ENCODE measurements around the gene TTC28. TPM values are rescaled to one million over a fixed set of nuclear protein-coding genes. Genes with fewer than 3 reads are reported as not detected.
A peak's percentile ranks its signal among the peaks of the same experiment; 100 is the strongest.

The TTC28 gene
- total and polyA plus RNA-seq, 7 donors: 1.2 to 12.1 (median 3.5) TPM

DNA sequence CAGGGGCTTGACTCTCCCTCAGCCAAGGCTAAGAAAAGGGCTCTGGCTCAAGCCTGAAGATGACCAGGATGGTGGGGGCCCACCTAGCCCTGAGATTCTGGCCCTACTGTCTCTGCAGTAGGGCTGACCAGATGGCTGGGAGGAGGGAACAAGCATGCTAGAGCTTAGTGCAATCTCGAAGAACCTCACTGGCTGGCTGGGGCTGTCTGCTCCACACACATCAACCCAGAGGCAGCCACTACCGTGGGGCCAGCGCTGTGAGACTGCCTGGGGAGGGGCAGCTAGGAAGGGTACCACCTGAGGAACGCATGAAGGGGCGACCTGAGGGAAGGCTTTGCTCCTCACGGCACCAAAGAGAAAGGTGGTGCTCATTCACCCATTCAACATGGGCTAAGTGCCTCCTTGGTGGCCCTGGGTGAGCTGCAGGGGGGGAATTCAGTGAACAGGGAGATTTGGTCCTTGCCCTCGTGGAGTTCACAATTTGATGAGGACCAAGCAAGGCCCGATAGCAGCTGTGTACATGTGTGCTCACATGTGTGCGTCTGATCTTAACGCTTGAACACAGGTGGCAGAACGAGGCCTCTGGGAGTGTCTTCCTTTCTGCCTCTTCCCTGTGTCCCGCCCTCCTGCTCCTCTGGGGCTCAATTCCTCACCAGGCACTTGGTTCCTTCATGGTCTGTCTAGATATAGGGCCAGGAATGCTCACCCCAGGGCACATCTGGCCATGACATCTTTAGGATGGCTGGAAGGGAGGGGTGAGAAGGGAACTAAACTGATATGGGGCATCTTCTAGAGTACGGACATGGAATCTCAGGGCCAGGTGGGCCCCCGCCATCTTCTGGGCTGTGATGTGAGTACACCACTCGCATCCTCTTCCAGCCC, 658.3 kb downstream of the TTC28 start:
- DNase-seq: no peak
- H3K27ac ChIP-seq: no peak overlapping the region
- no peaks in the 10 kb centered on the region for H3K36me3 ChIP-seq (ENCODE audit: insufficient read depth in 1 of 2, low read depth in 1 of 2)
- 89 to 91% (median 89%) methylated on average over 15 of the region's 15 CpGs for WGBS, 3 donors
- intact Hi-C loops (cut with DNase I): loop anchor here (2.0 to 10.0 kb wide), 4 partner anchors 93 to 573 kb away; no protein-coding TSS in a partner anchor
- H3K27me3 ChIP-seq (ENCODE audit: insufficient read depth in 3 of 3, low read length in 2 of 3): no peaks in the 10 kb centered on the region
- no peak overlapping the region for H3K4me3 ChIP-seq
- H3K4me1 ChIP-seq: peaks cover 60% of the 10 kb centered on the region
- ATAC-seq: no peak
- TF ChIP-seq, protein P1, sequence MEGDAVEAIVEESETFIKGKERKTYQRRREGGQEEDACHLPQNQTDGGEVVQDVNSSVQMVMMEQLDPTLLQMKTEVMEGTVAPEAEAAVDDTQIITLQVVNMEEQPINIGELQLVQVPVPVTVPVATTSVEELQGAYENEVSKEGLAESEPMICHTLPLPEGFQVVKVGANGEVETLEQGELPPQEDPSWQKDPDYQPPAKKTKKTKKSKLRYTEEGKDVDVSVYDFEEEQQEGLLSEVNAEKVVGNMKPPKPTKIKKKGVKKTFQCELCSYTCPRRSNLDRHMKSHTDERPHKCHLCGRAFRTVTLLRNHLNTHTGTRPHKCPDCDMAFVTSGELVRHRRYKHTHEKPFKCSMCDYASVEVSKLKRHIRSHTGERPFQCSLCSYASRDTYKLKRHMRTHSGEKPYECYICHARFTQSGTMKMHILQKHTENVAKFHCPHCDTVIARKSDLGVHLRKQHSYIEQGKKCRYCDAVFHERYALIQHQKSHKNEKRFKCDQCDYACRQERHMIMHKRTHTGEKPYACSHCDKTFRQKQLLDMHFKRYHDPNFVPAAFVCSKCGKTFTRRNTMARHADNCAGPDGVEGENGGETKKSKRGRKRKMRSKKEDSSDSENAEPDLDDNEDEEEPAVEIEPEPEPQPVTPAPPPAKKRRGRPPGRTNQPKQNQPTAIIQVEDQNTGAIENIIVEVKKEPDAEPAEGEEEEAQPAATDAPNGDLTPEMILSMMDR (IDR thresholded peaks at IDR 0.05): no peak
- H3K9me3 ChIP-seq: no peaks in the 10 kb centered on the region

DNA sequence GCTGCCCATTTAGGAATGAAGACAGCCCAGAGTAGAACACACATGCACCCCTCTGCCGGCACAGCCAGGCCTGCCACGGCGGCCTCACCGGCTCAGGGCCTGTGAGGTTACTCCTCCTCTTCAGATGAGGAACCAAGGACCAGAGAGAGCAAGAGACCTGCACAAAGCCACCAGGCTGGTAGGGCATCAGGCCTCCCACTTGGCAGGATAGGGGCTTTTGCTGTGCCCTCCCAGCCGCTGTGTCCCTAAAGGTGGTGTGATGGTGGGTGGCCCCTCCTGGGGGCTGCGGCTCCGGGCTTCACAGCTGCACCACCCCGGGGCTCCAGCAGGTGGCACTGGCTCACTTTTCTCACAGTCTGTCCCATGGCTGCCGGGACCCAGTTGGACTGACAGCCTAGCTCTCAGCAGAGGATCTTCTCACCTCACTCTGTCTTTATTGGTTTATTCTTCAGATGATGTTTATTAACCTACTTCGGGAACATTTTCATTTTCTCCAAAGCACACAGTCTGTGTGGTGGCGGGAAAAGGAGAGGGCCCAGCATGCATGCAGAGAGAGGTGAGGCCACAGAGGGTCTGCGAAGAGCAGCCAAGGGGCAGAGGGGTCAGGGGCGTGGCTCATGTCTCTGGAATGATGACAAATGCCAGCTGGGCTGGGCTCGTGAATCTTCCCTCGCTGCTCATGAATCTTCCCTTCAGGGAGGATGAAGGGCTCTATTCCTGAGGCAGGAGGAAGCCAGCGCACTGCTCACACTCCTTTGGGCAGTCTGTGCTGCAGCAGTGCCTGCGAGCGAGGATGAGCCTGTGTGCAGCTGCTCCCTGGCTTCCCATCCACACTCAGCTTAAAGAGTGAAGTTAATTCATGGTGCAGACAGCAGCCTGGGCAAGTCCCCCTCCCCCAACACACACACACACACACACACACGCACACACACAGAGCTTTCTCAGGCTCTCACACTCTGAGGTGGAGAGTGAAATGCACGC, 659.5 kb downstream of the TTC28 start:
- H3K4me3 ChIP-seq: no peak overlapping the region
- 39 to 44% (median 39%) methylated on average over 19 to 20 of the region's 20 CpGs for WGBS, 3 donors
- H3K36me3 ChIP-seq (ENCODE audit: insufficient read depth in 1 of 2, low read depth in 1 of 2): no peaks in the 10 kb centered on the region
- no peaks in the 10 kb centered on the region for H3K27me3 ChIP-seq (ENCODE audit: insufficient read depth in 3 of 3, low read length in 2 of 3)
- intact Hi-C loops (cut with DNase I): loop anchor here (2.0 to 10.0 kb wide), 4 partner anchors 95 to 575 kb away; no protein-coding TSS in a partner anchor
- H3K9me3 ChIP-seq: no peaks in the 10 kb centered on the region
- H3K4me1 ChIP-seq: peaks cover 48% of the 10 kb centered on the region
- peak overlapping the region; percentile 91 for H3K27ac ChIP-seq
- DNase-seq: peak; percentile 82 to 90
- ATAC-seq: peak; percentile 71 to 82 (median 73)
- TF ChIP-seq, protein P1 (IDR thresholded peaks at IDR 0.05): peak; percentile 97

DNA sequence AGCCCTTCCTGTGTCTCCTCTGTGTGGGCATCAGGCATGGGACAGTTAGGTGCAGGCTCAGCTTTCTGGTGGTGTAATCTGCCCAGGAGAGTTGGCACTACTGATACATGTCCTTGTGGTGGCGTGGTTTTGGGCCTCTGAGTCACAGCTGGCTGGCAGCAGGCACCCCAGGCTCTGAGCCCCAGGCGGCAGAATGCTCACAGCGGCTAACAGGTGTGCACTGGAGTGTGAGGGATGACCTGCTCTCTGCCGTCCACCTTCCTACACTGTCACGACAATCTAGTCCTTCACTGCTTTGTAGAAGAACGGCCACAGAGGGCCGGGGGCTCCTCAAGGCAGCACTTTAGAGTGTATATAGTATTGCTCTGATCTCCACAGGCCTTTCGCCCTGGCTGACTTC, 660.3 kb downstream of the TTC28 start:
- ATAC-seq (peak; percentile 91 to 94 (median 93)), DNase-seq (peak; percentile 78 to 93)
- H3K36me3 ChIP-seq (ENCODE audit: insufficient read depth in 1 of 2, low read depth in 1 of 2): no peaks in the 10 kb centered on the region
- no peaks in the 10 kb centered on the region for H3K9me3 ChIP-seq
- no peak overlapping the region for H3K4me3 ChIP-seq
- peak overlapping the region; percentile 91 for H3K27ac ChIP-seq
- intact Hi-C loops (cut with DNase I): no loop called here
- TF ChIP-seq, protein P1 (IDR thresholded peaks at IDR 0.05): no peak
- no peaks in the 10 kb centered on the region for H3K27me3 ChIP-seq (ENCODE audit: insufficient read depth in 3 of 3, low read length in 2 of 3)
- WGBS, 3 donors: 44 to 66% (median 46%) methylated on average over 8 of the region's 8 CpGs
- peaks cover 41% of the 10 kb centered on the region for H3K4me1 ChIP-seq

DNA sequence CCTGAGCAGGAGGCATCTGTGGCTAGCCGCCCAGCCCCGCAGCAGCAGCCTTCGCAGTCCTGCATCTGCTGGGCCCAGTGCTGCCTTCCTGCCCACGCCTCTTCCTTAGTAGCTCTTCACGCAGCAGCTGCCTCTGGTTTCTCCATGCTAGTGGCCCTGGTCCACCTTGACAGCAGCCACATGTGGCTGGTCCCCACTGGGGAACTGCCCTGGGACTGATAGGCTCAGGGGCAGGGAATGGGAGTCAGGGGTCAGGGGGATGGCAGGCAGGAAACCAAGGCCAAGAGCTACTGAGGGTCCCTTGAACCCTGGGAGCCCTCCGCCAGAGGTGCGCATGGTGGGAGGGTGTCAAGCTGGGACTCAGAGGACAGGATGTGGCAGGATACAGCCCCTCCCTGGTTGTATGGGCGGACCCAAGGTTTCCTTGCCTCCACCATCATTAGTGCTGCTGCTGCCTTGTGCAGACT, 661.1 kb downstream of the TTC28 start:
- no peak for ATAC-seq
- Histone ChIP-seq H3K27me3 (ENCODE audit: insufficient read depth in 3 of 3, low read length in 2 of 3) (no peaks in the 10 kb centered on the region), H3K27ac (peak overlapping the region; percentile 91), H3K4me3 (no peak overlapping the region), H3K4me1 (peaks cover 33% of the 10 kb centered on the region), H3K36me3 (ENCODE audit: insufficient read depth in 1 of 2, low read depth in 1 of 2) (peaks cover 0 to 6% of the 10 kb centered on the region in 2 donors), H3K9me3 (no peaks in the 10 kb centered on the region)
- WGBS, 3 donors: 90 to 95% (median 92%) methylated on average over 8 of the region's 8 CpGs
- intact Hi-C loops (cut with DNase I): no loop called here
- peak; percentile 6 to 48 for DNase-seq
- TF ChIP-seq, protein P1 (IDR thresholded peaks at IDR 0.05): no peak

Data from psoas muscle (tissue), 8 donors.